Brain pericyte (primary cell): ENCODE data around the gene RYR3.

ENCODE experiments used
- DNase-seq: peaks from one replicate; pipeline ENCODE4 v3.0.0-alpha.2; 2012; ENCODE audit warnings: low read depth, low spot score

Gene RYR3

DNA sequence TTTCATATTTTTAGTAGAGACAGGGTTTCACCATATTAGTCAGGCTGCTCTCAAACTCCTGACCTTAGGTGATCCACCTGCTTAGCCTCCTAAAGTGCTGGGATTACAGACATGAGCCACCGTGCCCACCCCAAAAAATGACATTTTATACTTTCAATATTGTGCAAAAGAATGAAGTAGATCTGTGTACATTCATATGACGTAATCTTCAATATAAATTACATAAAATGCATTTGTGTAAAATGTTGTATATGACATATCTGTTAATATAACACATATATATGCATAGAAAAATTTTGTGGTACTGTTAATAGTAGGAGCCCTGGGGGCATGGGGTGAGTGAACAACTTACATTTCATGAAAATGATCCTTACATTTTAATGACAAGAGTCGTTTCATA is 71.7 kb downstream of the RYR3 start:
- no peak for DNase-seq

DNA sequence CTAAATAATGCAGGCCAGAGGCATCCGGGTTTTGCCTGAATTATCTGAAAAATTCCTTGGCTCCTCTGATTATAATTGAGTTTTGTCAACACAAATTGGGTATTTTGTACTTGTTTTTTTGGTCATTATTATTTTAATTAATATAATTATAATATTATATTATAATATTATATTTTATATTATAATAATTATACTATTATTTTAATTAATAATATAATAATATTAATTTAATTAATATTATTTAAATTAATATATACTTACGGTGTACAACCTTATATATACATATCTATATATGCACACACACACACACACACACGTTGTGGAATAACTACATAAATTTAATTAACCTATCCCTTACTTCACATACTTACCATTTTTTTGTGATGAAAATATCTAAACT is 73.5 kb downstream of the RYR3 start:
- DNase-seq: no peak

- DNase-seq: no peak
These were observed 81.7 kb downstream of the RYR3 start for GRCh38 chr15:33392453-33392852.

DNA sequence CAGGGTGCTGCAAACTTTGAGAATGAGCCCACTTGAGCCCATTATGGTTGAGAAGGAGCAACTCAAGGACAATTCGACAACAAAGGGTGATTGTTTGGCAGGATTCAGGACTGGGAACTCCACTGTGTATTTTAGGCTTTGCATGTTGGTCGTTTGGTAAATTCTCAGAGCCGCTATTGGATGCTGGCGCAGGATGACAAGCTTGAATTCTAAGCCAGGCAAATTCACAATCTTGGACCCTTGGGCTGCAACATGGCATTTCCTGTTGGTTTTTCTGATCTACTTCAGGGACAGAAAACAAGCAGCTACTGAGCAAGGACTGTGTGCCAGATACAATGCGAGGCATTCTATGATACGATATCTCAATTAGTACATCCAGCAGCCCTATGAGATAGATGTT is 82.8 kb downstream of the RYR3 start:
- DNase-seq: no peak

DNA sequence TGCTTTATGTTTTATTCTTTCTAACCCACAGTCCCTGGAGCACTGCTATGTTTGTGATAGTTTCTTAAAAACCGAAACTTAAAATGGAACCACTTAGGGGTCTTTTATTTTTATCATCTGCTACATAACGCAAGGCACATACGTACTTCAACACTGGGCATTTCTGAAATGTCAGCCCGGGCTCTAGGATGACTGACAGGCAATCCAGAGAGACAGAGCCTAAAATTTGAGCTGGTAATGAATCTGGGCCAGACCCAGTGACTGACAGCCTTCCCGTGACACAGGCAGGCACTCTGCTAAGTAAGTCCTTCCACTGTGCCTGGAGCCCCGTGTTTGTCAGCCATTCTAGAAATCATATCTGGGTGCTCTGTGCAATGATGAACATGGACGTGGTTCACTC is 84.6 kb downstream of the RYR3 start:
- no peak for DNase-seq

GRCh38 chr15:33395846-33396245 is 85.1 kb downstream of the RYR3 start:
- DNase-seq: no peak

DNA sequence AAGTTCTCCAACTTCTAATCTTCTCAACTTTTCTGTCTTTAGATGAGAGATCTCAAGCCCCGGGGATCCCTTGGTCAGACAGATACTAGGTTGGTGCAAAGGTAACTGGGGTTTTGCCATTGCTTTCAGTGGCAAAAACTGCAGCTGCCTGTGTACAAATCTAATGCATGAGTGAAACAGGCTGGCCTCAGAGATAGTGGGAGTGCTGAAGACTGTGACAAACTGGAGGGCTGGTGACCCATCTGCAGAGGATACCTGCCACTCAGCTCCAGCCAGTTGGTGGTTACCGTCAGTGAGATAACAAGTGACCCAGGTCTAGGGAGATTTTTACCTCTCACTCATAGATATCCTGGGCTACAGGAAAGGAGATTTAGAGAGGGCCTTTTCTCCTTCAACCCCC is 85.7 kb downstream of the RYR3 start:
- DNase-seq: no peak

GRCh38 chr15:33398555-33398954 is 87.8 kb downstream of the RYR3 start:
- no peak for DNase-seq

DNA sequence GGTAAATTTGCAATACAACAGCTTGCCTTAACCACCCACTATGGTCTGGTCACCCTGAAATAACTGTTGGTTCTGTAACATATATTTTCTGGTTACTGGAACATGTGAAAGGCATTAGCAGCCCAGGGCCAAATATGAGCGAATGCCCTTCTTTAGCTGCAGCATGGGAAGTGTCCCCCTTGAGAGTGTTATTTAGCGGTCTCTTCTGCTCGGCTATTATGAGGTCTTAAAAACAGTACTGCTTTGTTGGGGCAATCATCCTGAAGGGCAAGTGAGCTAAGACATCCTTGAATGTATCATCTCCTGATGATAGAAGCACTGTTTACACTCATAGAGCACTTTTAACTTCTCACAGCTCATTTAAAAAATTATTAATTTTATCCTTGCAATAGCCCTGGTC is 90.2 kb downstream of the RYR3 start:
- DNase-seq: no peak

GRCh38 chr15:33402600-33402999 is 91.8 kb downstream of the RYR3 start:
- DNase-seq: no peak

DNA sequence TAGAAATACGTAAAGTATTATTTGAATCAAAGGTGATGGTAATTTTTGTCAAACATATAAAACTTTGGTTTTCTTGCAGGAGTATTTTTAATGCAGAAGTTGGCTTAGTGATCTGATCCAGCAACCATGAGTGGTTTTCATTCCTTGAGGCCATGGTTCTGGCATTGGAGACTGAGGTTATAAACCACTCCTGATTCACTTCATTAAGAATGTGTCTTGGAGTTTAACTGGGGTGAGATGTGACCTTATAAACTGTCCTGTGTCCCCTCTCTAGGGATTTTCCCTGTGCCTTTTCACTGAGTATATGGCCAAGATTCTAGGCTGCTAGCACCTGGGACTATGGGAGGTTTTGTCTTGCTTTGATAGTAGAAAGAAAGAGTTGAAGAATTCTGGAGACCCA is 94.3 kb downstream of the RYR3 start:
- DNase-seq: no peak

- DNase-seq: no peak
These were observed 101.1 kb downstream of the RYR3 start for GRCh38 chr15:33411596-33412540.

DNA sequence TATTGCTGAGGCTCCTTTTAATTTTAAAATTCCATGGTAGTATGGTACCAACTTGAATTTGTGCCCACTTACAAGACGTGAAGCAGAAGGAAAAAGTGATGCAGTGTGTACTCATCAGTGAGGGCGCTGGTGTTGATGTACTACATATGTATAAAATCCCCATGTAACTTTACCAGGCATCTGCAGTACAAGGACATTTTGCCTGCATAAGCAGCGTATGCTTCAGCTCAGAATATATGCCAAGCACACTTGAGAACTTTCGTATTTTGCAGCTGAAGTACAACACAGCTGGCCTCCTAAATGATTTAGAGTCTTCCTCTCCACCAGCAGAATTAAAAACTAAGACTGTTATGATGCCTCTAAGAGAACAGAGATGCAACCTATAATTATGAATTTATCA is 108.9 kb downstream of the RYR3 start:
- DNase-seq: no peak

DNA sequence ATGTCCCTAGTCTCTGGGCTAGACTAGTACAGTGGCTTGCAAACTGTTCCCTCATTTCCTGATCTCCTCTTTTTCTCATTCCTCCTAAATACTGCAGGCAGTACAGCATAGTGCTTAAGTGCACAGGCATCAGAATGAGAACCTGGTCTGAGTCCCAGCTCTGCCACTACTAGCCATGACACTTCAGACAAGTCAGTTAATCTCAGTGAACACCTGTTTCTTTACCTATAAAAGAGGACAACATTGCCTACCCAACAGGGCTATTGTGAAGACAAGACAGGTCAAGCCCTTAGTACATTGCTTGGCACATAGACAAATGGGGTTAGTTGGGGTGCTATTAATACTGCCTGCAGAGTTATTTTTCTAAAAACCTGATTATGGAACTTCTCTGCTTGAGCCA is 113.3 kb downstream of the RYR3 start:
- no peak for DNase-seq

- DNase-seq: no peak
These were observed 114.4 kb downstream of the RYR3 start for GRCh38 chr15:33425142-33425541.

- DNase-seq: no peak
These were observed 119.8 kb downstream of the RYR3 start for GRCh38 chr15:33430577-33430976.

DNA sequence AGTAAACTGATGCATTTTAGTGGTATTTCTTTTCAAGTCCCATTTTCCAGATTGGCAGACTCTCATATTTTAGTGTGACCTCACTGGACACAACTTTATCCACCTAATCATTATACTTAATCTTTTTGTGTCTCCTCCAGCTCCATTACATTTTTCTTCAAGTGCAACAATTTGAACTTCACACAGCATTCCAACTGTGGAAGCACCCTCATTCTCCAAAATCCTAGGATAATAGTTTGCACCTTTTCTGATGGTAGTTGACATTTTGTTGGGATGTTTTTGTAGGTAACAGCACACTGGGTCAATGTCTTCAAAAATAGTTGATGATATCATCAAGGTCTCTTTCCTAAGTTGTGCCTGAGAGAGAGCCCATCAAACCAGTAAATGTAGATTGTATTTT is 123.1 kb downstream of the RYR3 start:
- no peak for DNase-seq

GRCh38 chr15:33438396-33438795 is 127.6 kb downstream of the RYR3 start:
- DNase-seq: no peak

DNA sequence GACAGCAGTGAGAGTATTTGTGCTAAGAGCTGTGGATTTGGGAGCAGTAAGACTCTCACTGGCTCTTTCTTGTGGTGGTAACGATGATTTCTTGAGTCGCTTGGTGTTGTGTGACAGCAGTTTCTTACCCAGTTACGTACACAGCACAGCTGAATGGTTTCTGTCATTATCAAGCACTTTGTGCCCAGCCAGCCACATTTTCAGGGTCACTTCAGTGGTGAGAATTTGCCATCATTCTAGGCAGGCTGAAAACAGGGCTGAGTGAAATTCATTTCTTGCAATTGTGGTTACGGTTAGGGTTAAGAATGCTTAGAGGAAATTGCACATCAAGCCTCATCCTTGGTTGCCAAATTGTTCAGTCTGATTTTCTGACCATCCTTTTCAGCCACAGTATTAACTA is 130.1 kb downstream of the RYR3 start:
- no peak for DNase-seq

DNA sequence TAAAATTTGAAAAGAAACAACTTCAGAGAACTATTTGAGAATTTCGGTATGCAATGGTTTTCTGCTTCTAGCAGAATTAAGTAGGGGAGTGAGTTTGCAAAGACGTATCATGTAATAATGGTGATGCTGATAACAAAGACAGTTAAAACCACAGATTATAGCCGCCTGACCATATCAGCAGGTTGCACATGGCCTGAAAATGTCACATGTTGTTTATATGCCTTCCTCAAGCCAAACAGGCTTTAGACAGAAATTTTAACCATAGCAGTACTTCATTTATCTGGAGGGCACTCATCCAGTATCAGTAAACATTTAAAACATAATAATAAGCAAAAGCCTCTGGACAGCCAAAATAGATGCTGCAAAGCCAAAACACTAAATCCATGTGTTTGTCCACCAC is 131.7 kb downstream of the RYR3 start:
- no peak for DNase-seq

DNA sequence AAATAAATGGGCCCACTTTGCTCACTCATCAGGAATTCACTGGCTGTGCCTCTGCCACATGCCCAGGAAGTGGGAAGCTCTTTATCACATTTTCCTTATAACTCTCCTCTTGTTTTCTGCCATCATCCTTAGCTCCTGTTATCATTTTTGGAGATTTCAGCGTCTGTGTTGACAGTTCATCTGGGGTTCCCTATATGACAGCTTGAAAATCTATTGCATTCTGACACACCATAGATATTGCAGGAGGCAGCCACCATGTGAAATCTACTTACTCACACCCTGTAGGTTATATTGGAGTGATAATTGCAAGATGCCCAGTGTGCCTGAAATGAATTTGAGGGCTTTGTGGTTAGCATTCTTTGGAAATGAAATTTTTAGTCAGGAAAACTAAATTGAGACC is 132.9 kb downstream of the RYR3 start:
- no peak for DNase-seq

GRCh38 chr15:33445984-33446383 is 135.2 kb downstream of the RYR3 start:
- DNase-seq: no peak

GRCh38 chr15:33448151-33448550 is 137.4 kb downstream of the RYR3 start:
- no peak for DNase-seq
